ENCODE measurements around the gene GEMIN4. TPM values are rescaled to one million over a fixed set of nuclear protein-coding genes. Genes with fewer than 3 reads are reported as not detected.

GEMIN4 gene
- total and polyA plus RNA-seq, 2 of the 8 experiments (the other 6 are each of a cell fraction or from before 2014, with no cell fraction given): 32.1 to 51.9 TPM

GRCh38 chr17:798246-798645 lies 46.2 kb upstream of the GEMIN4 start (continued):
- TF ChIP-seq PHF8 (conservative IDR thresholded peaks at IDR 0.05; ENCODE audit: low read depth, low read length): no peak
